Adrenal gland (tissue), 12 donors: ENCODE data around the gene MAP2K5. TPM values are rescaled to one million over a fixed set of nuclear protein-coding genes. Genes with fewer than 3 reads are reported as not detected.

Source experiments
- DNase-seq, 7 donors: peaks; one replicate each; pipeline ENCODE4 v3.0.0-alpha.2; 2019 to 2020
- H3K27ac ChIP-seq, 5 donors: fragments of 200-600 bp; sonication (generic) in 4 of 5; 1 replicate in 3 of 5; 2 replicates in 2 of 5; pipeline versions ENCODE4 v1.5.1 to v1.8.0; 2016 to 2020; ENCODE audit warnings: mild to moderate bottlenecking in 1 of 5
- H3K27me3 ChIP-seq: fragments of 200-600 bp; 2 replicates; pipeline ENCODE4 v1.8.0; 2021
- H3K36me3 ChIP-seq, 2 donors: fragments of 200-600 bp; replicated peaks in 1 of 2; 1 replicate in 1 of 2; 2 replicates in 1 of 2; pipeline versions ENCODE4 v1.5.1 to v1.8.0; 2018 to 2022
- H3K4me1 ChIP-seq, 2 donors: fragments of 200-600 bp; replicated peaks in 1 of 2; 1 replicate in 1 of 2; 2 replicates in 1 of 2; pipeline versions ENCODE4 v1.5.1 to v1.8.0; 2018 to 2021
- H3K4me3 ChIP-seq, 4 donors: fragments of 200-600 bp; sonication (generic) in 3 of 4; one replicate each; pipeline ENCODE4 v1.5.1; 2016 to 2018
- H3K9me3 ChIP-seq, 3 donors: fragments of 200-600 bp; sonication (generic) in 1 of 3; replicated peaks in 1 of 3; 1 replicate in 2 of 3; 2 replicates in 1 of 3; pipeline versions ENCODE4 v1.5.1 to v1.8.0; 2016 to 2021
- POLR2A ChIP-seq, 2 donors: fragments of 450-650 bp; IDR thresholded peaks; one replicate each; pipeline ENCODE4 v1.6.1; 2017; ENCODE audit warnings: antibody characterized with exemption in 2 of 2, mild to moderate bottlenecking in 2 of 2, moderate library complexity in 1 of 2
- WGBS, 4 donors: extraction: QIAGEN DNeasy Blood & Tissue Kit in 2 of 4; methylation state at CpG; one replicate each; pipeline versions ENCODE4 v1.1.5 to v1.1.7; 2013 to 2017; 5-methylcytosine and 5-hydroxymethylcytosine counted together
- intact Hi-C, 2 donors: fragments of 100-400 bp; cut with DNase I; formaldehyde crosslinking; loops; one replicate each; pipeline versions ENCODE4 v1.14.1 to v1.15.0; 2022 to 2023
- polyA plus RNA-seq, 3 donors: library from polyadenylated mRNA; stranded (reverse); fragments of 200-250 nt in 2 of 3; fragments of 350-450 nt in 1 of 3; fragmentation: Illumina TruSeq in 1 of 3; extraction: RNeasy Lipid Tissue Mini Kit (QIAGEN cat#74804) in 1 of 3; gene quantifications; one replicate each; pipeline ENCODE4 v1.2.3, GENCODE V29; 2013 to 2014
- total RNA-seq, 9 donors: library from RNA; depleted of rRNA in 4 of 9; stranded (reverse); fragments of >200 nt in 4 of 9; fragments of 120-200 nt in 1 of 9; fragmentation: NEBNext Ultra II Directional in 1 of 9; extraction: Animal tissue kit (Norgen Biotek cat#: 25700) in 1 of 9; gene quantifications; one replicate each; pipeline versions ENCODE4 v1.1.0 to v1.2.4, GENCODE V29; 2013 to 2023
- TF ChIP-seq, protein P1 (sequence below), 6 experiments: fragments of 450-650 bp in 4 of 6; fragments of 200-600 bp in 2 of 6; sonication (generic) in 1 of 6; IDR thresholded peaks; 1 replicate in 5 of 6; 2 replicates in 1 of 6; pipeline versions ENCODE4 v1.5.1 to v1.8.0; 2016 to 2021; ENCODE audit warnings: antibody characterized with exemption in 6 of 6, mild to moderate bottlenecking in 2 of 6, moderate library complexity in 1 of 6
- donor health status: healthy with polysubstance abuse.
- donor health status: Bipolar disorder and iron deficiency.
- donor health status: DM: yes; HTN: yes; CAD: no.
- donor health status: DM: no; HTN: no; CAD: no.
- donor health status: DM: no; HTN: no; CAD: no.
- donor health status: DM: yes; HTN: yes; CAD: no.

Gene MAP2K5
- total and polyA plus RNA-seq, 12 donors = 10.3 to 33.8 (median 17.0) TPM

DNA sequence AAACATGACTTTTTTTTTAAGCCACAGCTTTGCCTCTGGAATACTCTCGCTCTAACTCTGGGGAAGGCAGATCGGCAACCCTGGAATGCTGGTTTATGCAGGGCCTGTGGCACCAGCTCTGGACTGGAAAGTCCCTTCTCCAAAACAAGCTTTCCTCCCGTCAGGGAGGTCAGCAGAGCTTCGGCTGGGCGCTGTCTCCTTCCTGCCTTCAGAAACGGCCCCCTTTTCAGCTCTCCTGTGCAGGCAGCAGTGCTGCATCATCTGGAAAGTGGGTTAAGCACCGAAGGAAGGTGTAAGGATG is 240.1 kb downstream of the MAP2K5 start:
- Histone ChIP-seq H3K36me3 (no peaks in the 10 kb centered on the region), H3K27me3 (no peaks in the 10 kb centered on the region), H3K4me3 (no peak overlapping the region), H3K4me1 (no peaks in the 10 kb centered on the region), H3K9me3 (no peaks in the 10 kb centered on the region), H3K27ac (no peak overlapping the region)
- TF ChIP-seq, protein P1, sequence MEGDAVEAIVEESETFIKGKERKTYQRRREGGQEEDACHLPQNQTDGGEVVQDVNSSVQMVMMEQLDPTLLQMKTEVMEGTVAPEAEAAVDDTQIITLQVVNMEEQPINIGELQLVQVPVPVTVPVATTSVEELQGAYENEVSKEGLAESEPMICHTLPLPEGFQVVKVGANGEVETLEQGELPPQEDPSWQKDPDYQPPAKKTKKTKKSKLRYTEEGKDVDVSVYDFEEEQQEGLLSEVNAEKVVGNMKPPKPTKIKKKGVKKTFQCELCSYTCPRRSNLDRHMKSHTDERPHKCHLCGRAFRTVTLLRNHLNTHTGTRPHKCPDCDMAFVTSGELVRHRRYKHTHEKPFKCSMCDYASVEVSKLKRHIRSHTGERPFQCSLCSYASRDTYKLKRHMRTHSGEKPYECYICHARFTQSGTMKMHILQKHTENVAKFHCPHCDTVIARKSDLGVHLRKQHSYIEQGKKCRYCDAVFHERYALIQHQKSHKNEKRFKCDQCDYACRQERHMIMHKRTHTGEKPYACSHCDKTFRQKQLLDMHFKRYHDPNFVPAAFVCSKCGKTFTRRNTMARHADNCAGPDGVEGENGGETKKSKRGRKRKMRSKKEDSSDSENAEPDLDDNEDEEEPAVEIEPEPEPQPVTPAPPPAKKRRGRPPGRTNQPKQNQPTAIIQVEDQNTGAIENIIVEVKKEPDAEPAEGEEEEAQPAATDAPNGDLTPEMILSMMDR (IDR thresholded peaks at IDR 0.05) = no peak
- no peak for TF ChIP-seq POLR2A (IDR thresholded peaks at IDR 0.05)
- no peak for DNase-seq
- WGBS, 4 donors = 81 to 93% (median 87%) methylated on average over 7 of the region's 7 CpGs
- intact Hi-C loops = no loop called here

GRCh38 chr15:67783303-67783702 is 240.8 kb downstream of the MAP2K5 start:
- Histone ChIP-seq H3K4me1 (no peaks in the 10 kb centered on the region), H3K27ac (no peak overlapping the region), H3K9me3 (no peaks in the 10 kb centered on the region), H3K27me3 (no peaks in the 10 kb centered on the region), H3K36me3 (no peaks in the 10 kb centered on the region), H3K4me3 (no peak overlapping the region)
- intact Hi-C loops = no loop called here
- 79 to 89% (median 81%) methylated on average over 3 to 7 of the region's 7 CpGs for WGBS, 4 donors
- TF ChIP-seq POLR2A (IDR thresholded peaks at IDR 0.05) = no peak
- TF ChIP-seq, protein P1 (IDR thresholded peaks at IDR 0.05) = no peak
- DNase-seq = no peak

DNA sequence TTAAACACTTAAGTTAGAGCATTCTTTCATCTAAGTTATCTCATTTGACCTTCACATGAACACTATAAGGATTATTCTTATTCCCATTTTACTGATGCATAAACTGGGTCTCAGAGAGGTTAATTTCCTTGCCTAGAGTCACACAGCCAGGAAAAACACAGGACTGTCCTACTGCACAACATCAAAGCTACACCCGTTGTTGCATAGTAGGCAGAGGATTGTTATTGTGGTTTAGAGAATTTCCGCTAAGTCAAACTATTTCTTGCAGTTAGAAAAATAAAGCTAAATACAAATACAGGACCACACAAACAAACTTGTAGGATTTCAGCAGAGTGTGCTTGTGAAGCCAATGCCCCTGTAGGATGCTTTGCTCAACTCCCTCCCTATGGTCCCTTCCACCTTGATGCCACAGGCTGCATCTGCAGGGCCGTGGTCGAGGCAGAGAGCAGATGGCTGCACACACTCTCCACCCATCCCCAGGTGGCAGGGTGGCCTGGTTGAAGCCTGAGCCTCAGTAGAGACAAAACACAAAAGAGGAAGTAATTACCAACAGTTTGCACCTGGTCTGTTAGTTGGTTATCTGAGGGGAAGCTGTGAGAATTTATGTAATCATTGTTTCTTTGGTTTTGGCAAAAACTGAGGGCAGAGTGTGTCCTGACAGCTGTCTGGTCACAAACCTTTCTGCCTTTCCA is 241.7 kb downstream of the MAP2K5 start:
- Histone ChIP-seq H3K27ac (no peak overlapping the region), H3K4me3 (no peak overlapping the region), H3K27me3 (no peaks in the 10 kb centered on the region), H3K4me1 (no peaks in the 10 kb centered on the region), H3K9me3 (no peaks in the 10 kb centered on the region), H3K36me3 (no peaks in the 10 kb centered on the region)
- TF ChIP-seq, protein P1 (IDR thresholded peaks at IDR 0.05) = no peak
- intact Hi-C loops = no loop called here
- 71 to 84% (median 80%) methylated on average over 4 of the region's 4 CpGs for WGBS, 4 donors
- no peak for DNase-seq

GRCh38 chr15:67784856-67785430 is 242.4 kb downstream of the MAP2K5 start:
- intact Hi-C loops = no loop called here
- H3K27ac ChIP-seq = no peak overlapping the region
- no peaks in the 10 kb centered on the region for H3K9me3 ChIP-seq
- no peak for DNase-seq
- 79 to 88% (median 84%) methylated on average over 12 of the region's 12 CpGs for WGBS, 4 donors
- no peaks in the 10 kb centered on the region for H3K36me3 ChIP-seq
- no peak for TF ChIP-seq POLR2A (IDR thresholded peaks at IDR 0.05)
- TF ChIP-seq, protein P1 (IDR thresholded peaks at IDR 0.05) = no peak
- no peaks in the 10 kb centered on the region for H3K27me3 ChIP-seq
- H3K4me3 ChIP-seq = no peak overlapping the region
- no peaks in the 10 kb centered on the region for H3K4me1 ChIP-seq
